NB4 (cell line): ENCODE results near the gene ITPKA.

ENCODE experiments used
- MAX ChIP-seq: IDR thresholded peaks from 2 replicates; pipeline ENCODE4 v1.6.1; 2011; ENCODE audit warnings: low read depth, low read length
- MYC ChIP-seq: IDR thresholded peaks from 2 replicates; pipeline ENCODE4 v1.6.1; 2011; ENCODE audit warnings: low read depth, low read length
- POLR2A ChIP-seq: IDR thresholded peaks from 2 replicates; pipeline ENCODE4 v1.6.1; 2011; ENCODE audit warnings: mild to moderate bottlenecking; ENCODE audit not compliant: insufficient read length; ENCODE audit errors: extremely low read depth
- TF ChIP-seq, protein P1 (sequence below): IDR thresholded peaks from one replicate; pipeline ENCODE4 v1.5.1; 2012; ENCODE audit warnings: low read depth, low read length

- TF ChIP-seq, protein P1, sequence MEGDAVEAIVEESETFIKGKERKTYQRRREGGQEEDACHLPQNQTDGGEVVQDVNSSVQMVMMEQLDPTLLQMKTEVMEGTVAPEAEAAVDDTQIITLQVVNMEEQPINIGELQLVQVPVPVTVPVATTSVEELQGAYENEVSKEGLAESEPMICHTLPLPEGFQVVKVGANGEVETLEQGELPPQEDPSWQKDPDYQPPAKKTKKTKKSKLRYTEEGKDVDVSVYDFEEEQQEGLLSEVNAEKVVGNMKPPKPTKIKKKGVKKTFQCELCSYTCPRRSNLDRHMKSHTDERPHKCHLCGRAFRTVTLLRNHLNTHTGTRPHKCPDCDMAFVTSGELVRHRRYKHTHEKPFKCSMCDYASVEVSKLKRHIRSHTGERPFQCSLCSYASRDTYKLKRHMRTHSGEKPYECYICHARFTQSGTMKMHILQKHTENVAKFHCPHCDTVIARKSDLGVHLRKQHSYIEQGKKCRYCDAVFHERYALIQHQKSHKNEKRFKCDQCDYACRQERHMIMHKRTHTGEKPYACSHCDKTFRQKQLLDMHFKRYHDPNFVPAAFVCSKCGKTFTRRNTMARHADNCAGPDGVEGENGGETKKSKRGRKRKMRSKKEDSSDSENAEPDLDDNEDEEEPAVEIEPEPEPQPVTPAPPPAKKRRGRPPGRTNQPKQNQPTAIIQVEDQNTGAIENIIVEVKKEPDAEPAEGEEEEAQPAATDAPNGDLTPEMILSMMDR = no peak
- no peak for TF ChIP-seq POLR2A
- peak; percentile 45; the same call in 1 of the 2 replicates for TF ChIP-seq MAX
- no peak for TF ChIP-seq MYC
These were observed 682 bp downstream of the ITPKA start for GRCh38 chr15:41494190-41494921.
